AG10803 (cell line): ENCODE results near the gene RAB37.

ENCODE experiments used
- DNase-seq: peaks from one replicate; pipeline ENCODE4 v3.0.0; 2010; ENCODE audit warnings: low read depth
- H3K4me3 ChIP-seq: 2 replicates; pipeline ENCODE4 v1.5.1; 2011; ENCODE audit warnings: mild to moderate bottlenecking, low read length, control low read depth
- TF ChIP-seq, protein P1 (sequence below): conservative IDR thresholded peaks from 2 replicates; pipeline ENCODE4 v1.5.1; 2011; ENCODE audit warnings: mild to moderate bottlenecking, low read length, control low read depth, inconsistent platforms

Gene RAB37

DNA sequence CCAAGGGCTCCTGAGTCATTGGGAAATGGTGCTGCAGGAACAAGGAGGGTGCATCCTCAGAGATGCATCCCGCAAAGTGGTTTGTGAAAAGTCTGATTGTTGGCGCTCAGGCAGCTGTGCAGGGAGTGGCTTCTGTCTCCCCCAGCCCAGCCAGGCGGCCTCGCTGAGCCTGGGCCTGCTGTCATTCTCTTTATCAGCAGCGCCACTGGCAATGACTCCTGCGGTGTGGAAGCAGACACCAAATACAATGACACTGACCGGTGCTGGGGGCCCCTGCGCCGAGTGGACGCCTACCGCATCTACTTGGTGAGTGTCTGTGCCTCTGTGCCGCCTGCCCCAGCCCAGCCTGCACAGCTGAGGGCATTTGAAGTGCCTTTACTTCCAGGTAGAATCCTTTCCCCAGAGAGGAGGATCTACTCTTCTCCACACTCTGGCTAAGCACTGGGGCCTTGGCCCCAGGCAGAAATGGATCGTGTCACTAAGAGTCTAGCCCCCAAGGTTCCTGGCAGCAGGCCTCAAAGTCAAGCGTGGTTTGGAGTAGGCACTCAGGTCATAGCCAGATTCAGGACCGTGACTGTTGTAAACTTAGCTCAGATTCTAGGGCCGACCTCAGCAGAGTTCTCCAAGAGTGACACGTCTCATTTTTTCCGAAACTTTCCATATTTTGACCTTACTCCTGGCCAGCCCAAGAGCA is 58.4 kb downstream of the RAB37 start:
- DNase-seq = no peak
- H3K4me3 ChIP-seq = no peak overlapping the region
- TF ChIP-seq, protein P1, sequence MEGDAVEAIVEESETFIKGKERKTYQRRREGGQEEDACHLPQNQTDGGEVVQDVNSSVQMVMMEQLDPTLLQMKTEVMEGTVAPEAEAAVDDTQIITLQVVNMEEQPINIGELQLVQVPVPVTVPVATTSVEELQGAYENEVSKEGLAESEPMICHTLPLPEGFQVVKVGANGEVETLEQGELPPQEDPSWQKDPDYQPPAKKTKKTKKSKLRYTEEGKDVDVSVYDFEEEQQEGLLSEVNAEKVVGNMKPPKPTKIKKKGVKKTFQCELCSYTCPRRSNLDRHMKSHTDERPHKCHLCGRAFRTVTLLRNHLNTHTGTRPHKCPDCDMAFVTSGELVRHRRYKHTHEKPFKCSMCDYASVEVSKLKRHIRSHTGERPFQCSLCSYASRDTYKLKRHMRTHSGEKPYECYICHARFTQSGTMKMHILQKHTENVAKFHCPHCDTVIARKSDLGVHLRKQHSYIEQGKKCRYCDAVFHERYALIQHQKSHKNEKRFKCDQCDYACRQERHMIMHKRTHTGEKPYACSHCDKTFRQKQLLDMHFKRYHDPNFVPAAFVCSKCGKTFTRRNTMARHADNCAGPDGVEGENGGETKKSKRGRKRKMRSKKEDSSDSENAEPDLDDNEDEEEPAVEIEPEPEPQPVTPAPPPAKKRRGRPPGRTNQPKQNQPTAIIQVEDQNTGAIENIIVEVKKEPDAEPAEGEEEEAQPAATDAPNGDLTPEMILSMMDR = no peak

DNA sequence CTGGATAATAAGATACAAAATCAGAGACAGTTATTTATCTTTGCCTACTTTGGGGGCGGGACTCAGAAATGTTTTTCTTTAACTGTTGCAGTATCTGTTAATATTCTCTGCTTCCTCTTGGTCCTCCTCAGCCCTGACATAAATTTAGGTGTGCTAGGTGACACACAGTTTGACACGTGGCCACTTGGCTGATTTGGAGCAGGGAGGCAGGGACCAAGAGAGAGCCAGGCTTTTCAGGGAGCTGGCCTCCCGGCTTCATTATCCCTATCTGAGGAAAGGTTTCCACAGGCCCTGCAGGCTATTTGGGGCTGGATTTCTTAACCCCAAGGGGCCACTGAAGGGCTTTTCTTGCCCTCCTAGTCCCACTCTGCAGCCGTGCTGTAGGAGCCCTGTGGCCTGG is 59.2 kb downstream of the RAB37 start:
- TF ChIP-seq, protein P1 = no peak
- no peak overlapping the region for H3K4me3 ChIP-seq
- DNase-seq = no peak

DNA sequence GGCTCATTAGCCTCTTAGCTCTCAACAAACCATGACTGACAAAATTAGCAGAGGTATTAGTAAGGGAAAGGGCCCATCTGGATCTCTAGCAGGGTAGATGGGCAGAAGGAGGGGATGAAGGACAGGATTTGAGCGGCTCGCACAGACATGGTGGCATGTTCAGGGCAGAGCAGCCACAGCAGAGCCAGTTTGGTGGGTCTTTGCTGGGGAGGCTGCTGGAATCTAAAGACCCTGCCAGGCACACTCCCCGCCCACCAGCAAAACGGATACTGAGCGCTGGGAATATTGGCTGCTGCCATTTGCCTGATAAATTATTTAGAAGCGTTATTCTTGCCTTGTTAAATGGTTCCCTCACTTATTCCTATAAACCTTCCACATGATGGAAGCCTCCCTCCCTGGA is 59.8 kb downstream of the RAB37 start:
- DNase-seq = no peak
- TF ChIP-seq, protein P1 = no peak
- no peak overlapping the region for H3K4me3 ChIP-seq
